HepG2 (cell line): Measurements from ENCODE around the gene SMC1B. TPM values are rescaled to one million over a fixed set of nuclear protein-coding genes. Genes with fewer than 3 reads are reported as not detected.

Source experiments
- BCL6 ChIP-seq: IDR thresholded peaks from 2 replicates; pipeline ENCODE4 v1.6.1; 2016; ENCODE audit warnings: missing genetic modification reagents, missing compliant biosample characterization
- CHD2 ChIP-seq: IDR thresholded peaks from 2 replicates; pipeline ENCODE4 v1.6.1; 2011; ENCODE audit warnings: low read depth, low read length, improper control_type of control experiment
- FOXO4 ChIP-seq: sonication (generic); formaldehyde crosslinking; conservative IDR thresholded peaks from 2 replicates; pipeline ENCODE4 v1.8.1; 2023; ENCODE audit warnings: missing genetic modification reagents
- HOMEZ ChIP-seq: IDR thresholded peaks from 2 replicates; pipeline ENCODE4 v1.6.1; 2016; ENCODE audit warnings: low read depth
- KDM4B ChIP-seq: sonication (generic); formaldehyde crosslinking; IDR thresholded peaks from 2 replicates; pipeline ENCODE4 v1.4.0; 2020; ENCODE audit warnings: missing genetic modification reagents
- MTF2 ChIP-seq: sonication (generic); formaldehyde crosslinking; IDR thresholded peaks from 2 replicates; pipeline ENCODE4 v1.5.0; 2020; ENCODE audit warnings: missing genetic modification reagents, borderline replicate concordance
- MXD4 ChIP-seq: IDR thresholded peaks from 2 replicates; pipeline ENCODE4 v1.6.1; 2016; ENCODE audit warnings: mild to moderate bottlenecking, missing biosample characterization, missing genetic modification reagents
- RBM39 ChIP-seq: fragments of 200-400 bp; formaldehyde crosslinking; IDR thresholded peaks from one replicate; pipeline ENCODE4 v1.6.1; 2018; ENCODE audit warnings: antibody characterized with exemption, mild to moderate bottlenecking, low read depth, low read length; ENCODE audit not compliant: poor library complexity, severe bottlenecking
- REL ChIP-seq: sonication (generic); formaldehyde crosslinking; conservative IDR thresholded peaks from 2 replicates; pipeline ENCODE4 v1.8.0; 2022; ENCODE audit warnings: mild to moderate bottlenecking, missing genetic modification reagents, moderate library complexity
- RNF2 ChIP-seq: fragments of 450-650 bp; conservative IDR thresholded peaks from 2 replicates; pipeline ENCODE4 v1.6.1; 2016; ENCODE audit warnings: low read depth
- SMC3 ChIP-seq: IDR thresholded peaks from 2 replicates; pipeline ENCODE4 v1.6.1; 2011; ENCODE audit warnings: low read length, improper control_type of control experiment
- SNRNP70 ChIP-seq: fragments of 200-400 bp; formaldehyde crosslinking; IDR thresholded peaks from 2 replicates; pipeline ENCODE4 v1.6.1; 2017; ENCODE audit warnings: mild to moderate bottlenecking, low read depth, low read length, moderate library complexity
- ZBTB1 ChIP-seq: sonication (generic); formaldehyde crosslinking; IDR thresholded peaks from 2 replicates; pipeline ENCODE4 v1.4.0; 2020; ENCODE audit warnings: missing genetic modification reagents, borderline replicate concordance
- ZFP62 ChIP-seq: sonication (generic); formaldehyde crosslinking; IDR thresholded peaks from 2 replicates; pipeline ENCODE4 v1.4.0; 2020; ENCODE audit warnings: missing genetic modification reagents
- ZNF20 ChIP-seq: sonication (generic); formaldehyde crosslinking; IDR thresholded peaks from 2 replicates; pipeline ENCODE4 v1.4.0; 2020; ENCODE audit warnings: mild to moderate bottlenecking, moderate library complexity, missing genetic modification reagents
- ZNF205 ChIP-seq: IDR thresholded peaks from 2 replicates; pipeline ENCODE4 v1.6.1; 2018; ENCODE audit warnings: missing biosample characterization, missing genetic modification reagents
- ZNF30 ChIP-seq: sonication (generic); formaldehyde crosslinking; IDR thresholded peaks from 2 replicates; pipeline ENCODE4 v1.5.0; 2020; ENCODE audit warnings: mild to moderate bottlenecking, missing genetic modification reagents
- ZNF432 ChIP-seq: sonication (generic); formaldehyde crosslinking; IDR thresholded peaks from 2 replicates; pipeline ENCODE4 v1.5.0; 2020; ENCODE audit warnings: missing genetic modification reagents, mild to moderate bottlenecking, borderline replicate concordance
- ZNF598 ChIP-seq: sonication (generic); formaldehyde crosslinking; IDR thresholded peaks from 2 replicates; pipeline ENCODE4 v1.5.1; 2020; ENCODE audit warnings: mild to moderate bottlenecking, missing genetic modification reagents, borderline replicate concordance
- ZNF687 ChIP-seq: sonication (generic); formaldehyde crosslinking; IDR thresholded peaks from 2 replicates; pipeline ENCODE4 v1.5.1; 2020; ENCODE audit warnings: mild to moderate bottlenecking, missing genetic modification reagents, moderate library complexity
- ZNF737 ChIP-seq: sonication (generic); formaldehyde crosslinking; IDR thresholded peaks from 2 replicates; pipeline ENCODE4 v1.5.0; 2020; ENCODE audit warnings: missing genetic modification reagents, mild to moderate bottlenecking, borderline replicate concordance
- ZNF777 ChIP-seq: sonication (generic); formaldehyde crosslinking; IDR thresholded peaks from 2 replicates; pipeline ENCODE4 v1.4.0; 2020; ENCODE audit warnings: missing genetic modification reagents
- ZNF792 ChIP-seq: IDR thresholded peaks from 2 replicates; pipeline ENCODE4 v1.6.1; 2016
- polyA plus RNA-seq, 8 experiments: library from polyadenylated mRNA; depleted of rRNA in 3 of 8; stranded (reverse) in 7 of 8; unstranded in 1 of 8; fragments of >200 nt; fragmentation: Illumina TruSeq in 4 of 8; extraction: Trizol in 4 of 8; gene quantifications; 2 replicates each; pipeline versions ENCODE4 v1.2.1 to v1.2.3, GENCODE V29; 2011 to 2016; ENCODE audit warnings: low read depth in 4 of 8, missing spikeins in 1 of 8, mixed read lengths in 1 of 8; ENCODE audit not compliant: insufficient read depth in 1 of 8
- total RNA-seq, 5 experiments: library from RNA; depleted of rRNA; stranded (reverse); fragments of >200 nt; fragmentation: Illumina TruSeq; extraction: Trizol; gene quantifications; 2 replicates each; pipeline ENCODE4 v1.2.3, GENCODE V29; 2016; ENCODE audit warnings: low read depth in 1 of 5

Gene SMC1B
- total and polyA plus RNA-seq, 2 of the 13 experiments (the other 11 are each of a cell fraction or from before 2014, with no cell fraction given) = not detected

- TF ChIP-seq KDM4B (no peak), SMC3 (no peak), FOXO4 (CRISPR knock-in tag) (no peak), ZNF30 (no peak), ZFP62 (CRISPR knock-in tag) (no peak), ZNF20 (no peak), ZBTB1 (no peak), MXD4 (CRISPR knock-in tag) (peak; percentile 18; the same call in 1 of the 2 replicates), ZNF432 (CRISPR knock-in tag) (no peak), ZNF792 (CRISPR knock-in tag) (0 out of 2 replicates have a peak, but pooled peaks have one; percentile 18), HOMEZ (CRISPR knock-in tag) (no peak), ZNF687 (peak; percentile 93), RNF2 (peak; percentile 65), SNRNP70 (no peak), ZNF737 (CRISPR knock-in tag) (no peak), ZNF205 (CRISPR knock-in tag) (peak; percentile 81; the same call in 1 of the 2 replicates), REL (CRISPR knock-in tag) (no peak), BCL6 (CRISPR knock-in tag) (peak; percentile 81), ZNF598 (CRISPR knock-in tag) (no peak), ZNF777 (CRISPR knock-in tag) (peak; percentile 75; the same call in 1 of the 2 replicates), CHD2 (peak; percentile 94), RBM39 (peak; percentile 22), MTF2 (CRISPR knock-in tag) (no peak)
Measured at GRCh38 chr22:45413368-45414211, at the start of gene SMC1B, which contains the start of gene RIBC2 (continued).
